Measurements from ENCODE around the gene PRKX. TPM values are rescaled to one million over a fixed set of nuclear protein-coding genes. Genes with fewer than 3 reads are reported as not detected.

The PRKX gene
- total RNA-seq, 4 donors from 2014 or later, result 1.1 to 69.7 (median 18.1) TPM

- in situ Hi-C loops (cut with MboI; ENCODE audit: low pct_ligation_motif_present in 1 of 4, low pct_unique_long_range_greater_than_20kb in 1 of 4, low sequenced_read_pairs in 3 of 4) (no loop called here), intact Hi-C loops (cut with DNase I; ENCODE audit: low total_unique reads) (no loop called here)
- Histone ChIP-seq H3K4me1 (no peaks in the 10 kb centered on the region), H3K27ac (peak overlapping the region; percentile 54 to 68 (median 58)), H3K27me3 (no peaks in the 10 kb centered on the region), H3K36me3 (no peaks in the 10 kb centered on the region), H3K9me3 (no peaks in the 10 kb centered on the region), H3K4me3 (peak overlapping the region in 2 of 4 donors; percentile 15 to 20)
- TF ChIP-seq EP300 (IDR thresholded peaks at IDR 0.05; ENCODE audit: low read depth) (no peak), POLR2AphosphoS5 (IDR thresholded peaks at IDR 0.05) (no peak), POLR2A (IDR thresholded peaks at IDR 0.05) (no peak), CTCF (IDR thresholded peaks at IDR 0.05) (no peak)
- WGBS, 2 donors (ENCODE audit: low coverage in 1 of 2), result 40 to 56% methylated on average over 8 to 9 of the region's 9 CpGs
- no peak for DNase-seq
Measured at GRCh38 chrX:3699821-3700381, 13.5 kb downstream of the PRKX start.

- Histone ChIP-seq H3K27ac (peak overlapping the region in 2 of 4 donors; percentile 26 to 29), H3K27me3 (no peaks in the 10 kb centered on the region), H3K36me3 (no peaks in the 10 kb centered on the region), H3K4me1 (no peaks in the 10 kb centered on the region), H3K9me3 (no peaks in the 10 kb centered on the region), H3K4me3 (no peak overlapping the region)
- in situ Hi-C loops (cut with MboI; ENCODE audit: low pct_ligation_motif_present in 1 of 4, low pct_unique_long_range_greater_than_20kb in 1 of 4, low sequenced_read_pairs in 3 of 4), result no loop called here
- DNase-seq, result no peak
- intact Hi-C loops (cut with DNase I; ENCODE audit: low total_unique reads), result no loop called here
- TF ChIP-seq EP300 (IDR thresholded peaks at IDR 0.05; ENCODE audit: low read depth) (peak; percentile 28), POLR2AphosphoS5 (IDR thresholded peaks at IDR 0.05) (no peak), POLR2A (IDR thresholded peaks at IDR 0.05) (no peak), CTCF (IDR thresholded peaks at IDR 0.05) (no peak)
- 70% methylated on average over 16 of the region's 16 CpGs; no CpG with 5 or more reads in 1 of the 2 donors for WGBS, 2 donors (ENCODE audit: low coverage in 1 of 2)
Measured at GRCh38 chrX:3697701-3698279, 15.7 kb downstream of the PRKX start.

DNA sequence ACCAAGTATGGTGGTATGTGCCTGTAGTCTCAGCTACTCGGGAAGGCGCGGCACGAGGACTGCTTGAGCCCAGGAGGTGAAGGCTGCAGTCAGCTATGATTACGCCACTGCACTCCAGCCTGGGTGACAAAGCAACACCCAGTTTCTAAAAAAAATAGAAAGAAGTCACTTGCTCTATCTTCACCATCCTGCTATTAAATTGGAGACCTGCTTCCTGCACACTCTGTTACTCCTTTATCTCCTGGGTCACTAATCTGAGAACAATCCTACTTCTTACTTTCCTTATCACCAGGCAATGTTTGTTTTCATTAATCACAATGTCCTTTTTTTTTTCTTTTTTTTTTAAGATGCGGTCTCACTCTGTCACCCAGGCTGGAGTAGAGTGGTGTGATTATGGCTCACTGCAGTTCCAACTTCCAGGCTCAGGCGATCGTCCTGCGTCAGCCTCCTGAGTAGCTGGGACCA, 16.2 kb downstream of the PRKX start:
- H3K9me3 ChIP-seq, result no peaks in the 10 kb centered on the region
- WGBS, 2 donors (ENCODE audit: low coverage in 1 of 2), result 75% methylated on average over 9 of the region's 9 CpGs; no CpG with 5 or more reads in 1 of the 2 donors
- in situ Hi-C loops (cut with MboI; ENCODE audit: low pct_ligation_motif_present in 1 of 4, low pct_unique_long_range_greater_than_20kb in 1 of 4, low sequenced_read_pairs in 3 of 4), result no loop called here
- no peaks in the 10 kb centered on the region for H3K36me3 ChIP-seq
- peak overlapping the region in 2 of 4 donors; percentile 26 to 29 for H3K27ac ChIP-seq
- no peak overlapping the region for H3K4me3 ChIP-seq
- intact Hi-C loops (cut with DNase I; ENCODE audit: low total_unique reads), result no loop called here
- no peak for DNase-seq
- H3K4me1 ChIP-seq, result no peaks in the 10 kb centered on the region
- no peaks in the 10 kb centered on the region for H3K27me3 ChIP-seq
- no peak for TF ChIP-seq POLR2AphosphoS5 (IDR thresholded peaks at IDR 0.05)
- TF ChIP-seq POLR2A (IDR thresholded peaks at IDR 0.05), result no peak
- no peak for TF ChIP-seq CTCF (IDR thresholded peaks at IDR 0.05)
- no peak for TF ChIP-seq EP300 (IDR thresholded peaks at IDR 0.05; ENCODE audit: low read depth)

GRCh38 chrX:3695536-3695935, 17.9 kb downstream of the PRKX start:
- Histone ChIP-seq H3K27me3 (no peaks in the 10 kb centered on the region), H3K4me3 (no peak overlapping the region), H3K4me1 (no peaks in the 10 kb centered on the region), H3K27ac (no peak overlapping the region), H3K36me3 (no peaks in the 10 kb centered on the region), H3K9me3 (no peaks in the 10 kb centered on the region)
- in situ Hi-C loops (cut with MboI; ENCODE audit: low pct_ligation_motif_present in 1 of 4, low pct_unique_long_range_greater_than_20kb in 1 of 4, low sequenced_read_pairs in 3 of 4), result no loop called here
- TF ChIP-seq CTCF (IDR thresholded peaks at IDR 0.05) (no peak), POLR2AphosphoS5 (IDR thresholded peaks at IDR 0.05) (no peak), EP300 (IDR thresholded peaks at IDR 0.05; ENCODE audit: low read depth) (no peak), POLR2A (IDR thresholded peaks at IDR 0.05) (no peak)
- intact Hi-C loops (cut with DNase I; ENCODE audit: low total_unique reads), result no loop called here
- 97% methylated on average over 5 of the region's 5 CpGs; no CpG with 5 or more reads in 1 of the 2 donors for WGBS, 2 donors (ENCODE audit: low coverage in 1 of 2)
- DNase-seq, result no peak

Measured in transverse colon (tissue), 4 donors.